ENCODE measurements around the gene MEF2B. TPM values are rescaled to one million over a fixed set of nuclear protein-coding genes. Genes with fewer than 3 reads are reported as not detected.

Gene MEF2B
- total and polyA plus RNA-seq, 2 experiments from 2014 or later, result 7.4 to 8.3 TPM

- TF ChIP-seq REST (IDR thresholded peaks at IDR 0.05; ENCODE audit: unreplicated experiment), result no peak
- TF ChIP-seq JUNB (IDR thresholded peaks at IDR 0.05; ENCODE audit: unreplicated experiment), result no peak
- no peak for TF ChIP-seq STAT1 (IDR thresholded peaks at IDR 0.05; ENCODE audit: unreplicated experiment)
- no peak for TF ChIP-seq CTCF (conservative IDR thresholded peaks at IDR 0.05; ENCODE audit: low read depth in 2 of 2)
- TF ChIP-seq ZNF114 (CRISPR knock-in tag; IDR thresholded peaks at IDR 0.05), result no peak
- TF ChIP-seq EZH2 (IDR thresholded peaks at IDR 0.05; ENCODE audit: low read depth, unreplicated experiment), result no peak
- no peak for TF ChIP-seq NANOG (IDR thresholded peaks at IDR 0.05; ENCODE audit: borderline replicate concordance)
- TF ChIP-seq CREB1 (CRISPR knock-in tag; IDR thresholded peaks at IDR 0.05; ENCODE audit: low read depth), result no peak
Measured at GRCh38 chr19:19096641-19097627, 73.1 kb downstream of the MEF2B start (continued).

- peaks cover 5% of the 10 kb centered on the region for H3K4me1 Mint-ChIP-seq
- no peak for DNase-seq (ENCODE audit: low spot score)
- peaks cover 18% of the 10 kb centered on the region for H3K27me3 Mint-ChIP-seq (ENCODE audit: insufficient read depth, low read depth, poor library complexity)
- no peak for TF ChIP-seq STAT1 (IDR thresholded peaks at IDR 0.05; ENCODE audit: unreplicated experiment)
- no peak for TF ChIP-seq ZNF462 (CRISPR knock-in tag; IDR thresholded peaks at IDR 0.05)
- TF ChIP-seq JUNB (IDR thresholded peaks at IDR 0.05; ENCODE audit: unreplicated experiment), result no peak
- no peak for TF ChIP-seq NANOG (IDR thresholded peaks at IDR 0.05; ENCODE audit: borderline replicate concordance)
- TF ChIP-seq POLR2AphosphoS5 (IDR thresholded peaks at IDR 0.05; ENCODE audit: low read depth), result no peak
- no peak for TF ChIP-seq ZNF331 (CRISPR knock-in tag; IDR thresholded peaks at IDR 0.05; ENCODE audit: low read depth)
- TF ChIP-seq EZH2 (IDR thresholded peaks at IDR 0.05; ENCODE audit: low read depth, unreplicated experiment), result no peak
Measured at GRCh38 chr19:19095691-19096090, 74.4 kb downstream of the MEF2B start.

More at GRCh38 chr19:19095691-19096090, 74.4 kb downstream of the MEF2B start:
- Histone ChIP-seq H3K36me3 (ENCODE audit: insufficient read depth) (no peaks in the 10 kb centered on the region), H3K9me2 (ENCODE audit: insufficient read depth) (no peaks in the 10 kb centered on the region), H3K27me3 (ENCODE audit: insufficient read depth) (no peaks in the 10 kb centered on the region), H3K79me2 (replicated peaks; ENCODE audit: insufficient read depth) (no peaks in the 10 kb centered on the region), H3F3A (replicated peaks; ENCODE audit: low read depth) (0 out of 2 replicates have a peak, but pooled peaks cover 6% of the 10 kb centered on the region), H4K20me1 (replicated peaks; ENCODE audit: insufficient read depth) (no peaks in the 10 kb centered on the region), H3K4me1 (ENCODE audit: insufficient read depth) (peaks cover 6% of the 10 kb centered on the region), H3K4me3 (no peak overlapping the region), H3K27ac (ENCODE audit: low read depth) (no peak overlapping the region), H3K4me2 (no peak overlapping the region), H2AFZ (no peak overlapping the region)
- no peaks in the 10 kb centered on the region for H3K9me3 Mint-ChIP-seq
- no peak overlapping the region for H3K4me3 Mint-ChIP-seq
- H3K36me3 Mint-ChIP-seq (ENCODE audit: low read depth), result no peaks in the 10 kb centered on the region
- H3K27ac Mint-ChIP-seq, result no peak overlapping the region
- no peak for ATAC-seq
